ENCODE data around the gene ISYNA1.

Gene ISYNA1

DNA sequence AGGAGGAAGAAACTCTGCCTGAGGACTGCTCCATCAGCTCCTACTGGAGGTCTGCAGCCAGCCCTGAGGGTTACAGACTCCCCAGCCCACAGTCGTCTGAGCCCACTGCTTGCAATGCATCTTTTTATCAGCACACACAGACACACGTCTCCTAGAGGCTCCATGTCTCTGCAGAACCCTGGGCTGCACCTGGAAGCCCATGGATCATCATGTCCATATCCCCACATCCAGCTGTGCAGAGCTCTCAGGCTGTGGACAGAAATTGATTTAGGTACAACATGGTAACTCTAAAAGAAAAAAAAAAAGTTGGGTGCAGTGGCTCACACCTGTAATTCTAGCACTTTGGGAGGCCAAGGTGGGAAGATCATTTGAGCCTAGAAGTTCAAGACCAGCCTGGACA, 32.9 kb upstream of the ISYNA1 start:
- Histone ChIP-seq H3K36me3 (ENCODE audit: control insufficient read depth, insufficient read depth, low read length) (peaks cover 29% of the 10 kb centered on the region), H3K27me3 (replicated peaks; ENCODE audit: control insufficient read depth, insufficient read depth, low read length) (no peaks in the 10 kb centered on the region), H3K4me3 (replicated peaks; ENCODE audit: low read depth, low read length) (no peak overlapping the region)
- no peak for DNase-seq (ENCODE audit: extremely low read depth, insufficient read length)
- TF ChIP-seq, protein P1, sequence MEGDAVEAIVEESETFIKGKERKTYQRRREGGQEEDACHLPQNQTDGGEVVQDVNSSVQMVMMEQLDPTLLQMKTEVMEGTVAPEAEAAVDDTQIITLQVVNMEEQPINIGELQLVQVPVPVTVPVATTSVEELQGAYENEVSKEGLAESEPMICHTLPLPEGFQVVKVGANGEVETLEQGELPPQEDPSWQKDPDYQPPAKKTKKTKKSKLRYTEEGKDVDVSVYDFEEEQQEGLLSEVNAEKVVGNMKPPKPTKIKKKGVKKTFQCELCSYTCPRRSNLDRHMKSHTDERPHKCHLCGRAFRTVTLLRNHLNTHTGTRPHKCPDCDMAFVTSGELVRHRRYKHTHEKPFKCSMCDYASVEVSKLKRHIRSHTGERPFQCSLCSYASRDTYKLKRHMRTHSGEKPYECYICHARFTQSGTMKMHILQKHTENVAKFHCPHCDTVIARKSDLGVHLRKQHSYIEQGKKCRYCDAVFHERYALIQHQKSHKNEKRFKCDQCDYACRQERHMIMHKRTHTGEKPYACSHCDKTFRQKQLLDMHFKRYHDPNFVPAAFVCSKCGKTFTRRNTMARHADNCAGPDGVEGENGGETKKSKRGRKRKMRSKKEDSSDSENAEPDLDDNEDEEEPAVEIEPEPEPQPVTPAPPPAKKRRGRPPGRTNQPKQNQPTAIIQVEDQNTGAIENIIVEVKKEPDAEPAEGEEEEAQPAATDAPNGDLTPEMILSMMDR (IDR thresholded peaks at IDR 0.05; ENCODE audit: insufficient read depth, low read length, poor library complexity, severe bottlenecking): no peak

DNA sequence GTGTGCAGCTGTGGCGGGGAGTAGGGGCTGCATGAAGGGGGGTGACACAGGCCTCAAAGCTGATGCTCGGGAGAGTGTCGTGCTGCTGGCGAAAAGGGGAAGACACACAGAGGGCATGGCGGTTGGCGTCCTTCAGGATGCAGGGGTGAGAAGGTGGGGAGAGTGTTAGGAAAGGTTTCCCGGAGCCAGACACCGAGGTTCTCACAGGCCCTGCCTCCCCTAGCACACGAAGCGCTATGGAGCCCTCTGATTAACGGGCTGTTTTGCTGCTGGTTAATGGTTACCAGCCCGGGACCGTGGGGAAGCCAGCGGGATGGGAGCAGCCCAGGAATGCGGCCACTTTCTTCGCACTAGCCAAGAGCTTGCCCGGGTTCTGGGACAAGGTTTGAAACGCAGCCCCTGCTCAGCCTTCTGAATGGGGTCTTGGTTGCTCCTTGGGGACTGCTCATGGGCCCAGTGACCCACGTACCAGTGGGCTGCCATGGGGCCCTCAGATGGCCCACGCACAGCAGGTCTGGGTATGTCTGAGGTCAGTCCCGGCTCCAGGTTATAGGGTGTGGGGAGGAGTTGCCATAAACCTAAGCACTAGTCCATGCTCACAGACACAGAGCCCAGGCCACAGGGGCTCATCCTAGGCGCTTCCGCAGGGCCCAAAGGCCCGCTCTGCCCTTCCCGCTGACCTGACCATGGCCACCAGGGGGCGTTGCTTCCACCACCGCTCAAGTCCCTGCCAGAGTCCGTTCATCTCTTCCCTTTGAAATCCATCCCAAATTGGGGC, 31.3 kb upstream of the ISYNA1 start:
- peaks cover 34% of the 10 kb centered on the region for H3K36me3 ChIP-seq (ENCODE audit: control insufficient read depth, insufficient read depth, low read length)
- no peak overlapping the region for H3K4me3 ChIP-seq (replicated peaks; ENCODE audit: low read depth, low read length)
- DNase-seq (ENCODE audit: extremely low read depth, insufficient read length): peak; percentile 58
- H3K27me3 ChIP-seq (replicated peaks; ENCODE audit: control insufficient read depth, insufficient read depth, low read length): no peaks in the 10 kb centered on the region
- TF ChIP-seq, protein P1 (IDR thresholded peaks at IDR 0.05; ENCODE audit: insufficient read depth, low read length, poor library complexity, severe bottlenecking): peak; percentile 79

DNA sequence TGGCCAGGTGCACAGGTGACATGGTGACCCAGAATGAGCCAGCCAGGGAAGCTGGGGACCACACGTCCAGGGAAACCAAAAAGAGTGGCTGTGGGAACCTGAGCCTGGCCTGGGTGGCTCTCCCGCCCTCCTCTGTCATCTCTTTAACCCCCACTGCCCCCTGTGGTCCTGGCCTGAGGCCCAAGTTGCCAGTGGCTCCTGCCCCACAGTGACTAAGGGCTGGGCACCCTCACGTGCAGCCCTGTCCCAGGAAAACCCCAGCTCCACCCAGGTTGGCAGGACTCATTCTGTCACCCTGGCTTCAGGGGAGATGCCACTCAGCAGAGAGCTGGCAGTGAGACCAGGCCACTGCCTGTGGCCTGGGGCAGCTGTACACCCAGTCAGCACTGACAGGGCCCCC, 30.6 kb upstream of the ISYNA1 start:
- H3K4me3 ChIP-seq (replicated peaks; ENCODE audit: low read depth, low read length): no peak overlapping the region
- TF ChIP-seq, protein P1 (IDR thresholded peaks at IDR 0.05; ENCODE audit: insufficient read depth, low read length, poor library complexity, severe bottlenecking): no peak
- no peak for DNase-seq (ENCODE audit: extremely low read depth, insufficient read length)
- H3K27me3 ChIP-seq (replicated peaks; ENCODE audit: control insufficient read depth, insufficient read depth, low read length): no peaks in the 10 kb centered on the region
- H3K36me3 ChIP-seq (ENCODE audit: control insufficient read depth, insufficient read depth, low read length): peaks cover 36% of the 10 kb centered on the region

DNA sequence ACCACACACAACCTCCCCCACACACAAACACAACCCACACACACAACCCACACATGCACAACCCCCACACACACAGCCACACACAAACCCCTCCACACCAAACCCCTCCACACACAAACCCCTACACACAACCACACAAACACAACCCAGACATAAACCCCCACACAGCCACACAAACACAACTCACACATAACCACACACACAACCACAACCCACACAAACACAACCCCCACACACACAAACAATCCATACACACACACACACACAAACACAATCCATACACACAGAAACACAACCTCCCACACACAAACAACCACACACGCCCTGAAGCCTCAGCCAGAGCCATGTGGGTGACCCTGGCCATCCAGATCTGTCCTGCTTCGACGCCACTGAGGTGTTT, 30.0 kb upstream of the ISYNA1 start:
- H3K4me3 ChIP-seq (replicated peaks; ENCODE audit: low read depth, low read length): no peak overlapping the region
- H3K36me3 ChIP-seq (ENCODE audit: control insufficient read depth, insufficient read depth, low read length): peaks cover 34% of the 10 kb centered on the region
- no peak for DNase-seq (ENCODE audit: extremely low read depth, insufficient read length)
- H3K27me3 ChIP-seq (replicated peaks; ENCODE audit: control insufficient read depth, insufficient read depth, low read length): no peaks in the 10 kb centered on the region
- TF ChIP-seq, protein P1 (IDR thresholded peaks at IDR 0.05; ENCODE audit: insufficient read depth, low read length, poor library complexity, severe bottlenecking): no peak

DNA sequence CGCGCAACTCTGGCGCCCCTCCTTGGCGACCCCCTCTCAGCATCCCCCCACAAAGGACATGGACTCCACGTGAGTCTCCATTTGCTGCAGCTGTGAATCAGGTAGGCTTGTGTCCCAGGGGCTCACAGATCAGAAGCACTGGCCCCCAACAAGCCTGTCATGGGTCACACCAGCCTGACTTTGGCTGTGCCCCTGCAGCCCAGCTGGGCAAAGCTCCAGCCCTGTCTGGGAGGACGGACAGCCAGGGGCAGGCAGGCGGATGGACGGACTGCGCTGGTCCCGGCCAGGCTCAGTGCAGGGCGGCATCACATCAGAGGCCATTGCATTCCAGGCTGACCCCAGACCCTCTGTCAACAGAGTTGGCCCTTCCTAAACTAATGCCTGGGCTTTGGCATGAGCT, 28.4 kb upstream of the ISYNA1 start:
- Histone ChIP-seq H3K36me3 (ENCODE audit: control insufficient read depth, insufficient read depth, low read length) (peaks cover 44% of the 10 kb centered on the region), H3K27me3 (replicated peaks; ENCODE audit: control insufficient read depth, insufficient read depth, low read length) (no peaks in the 10 kb centered on the region), H3K4me3 (replicated peaks; ENCODE audit: low read depth, low read length) (no peak overlapping the region)
- TF ChIP-seq, protein P1 (IDR thresholded peaks at IDR 0.05; ENCODE audit: insufficient read depth, low read length, poor library complexity, severe bottlenecking): no peak
- no peak for DNase-seq (ENCODE audit: extremely low read depth, insufficient read length)

All from GM06990 (cell line).